ENCODE data around the gene TRIM54. TPM values are rescaled to one million over a fixed set of nuclear protein-coding genes. Genes with fewer than 3 reads are reported as not detected.
"Not testable (repeated sequence)": the region's sequence is repeated elsewhere in the genome, so short reads cannot be mapped to it uniquely, and the experiment has no call there.

The TRIM54 gene
- total RNA-seq, 1 experiment from 2014 or later = 2.1 TPM

- Histone ChIP-seq H3K36me3 (no peaks in the 10 kb centered on the region), H3K27me3 (no peaks in the 10 kb centered on the region), H3K9me3 (no peaks in the 10 kb centered on the region), H3K4me3 (no peak overlapping the region)
- no peak for DNase-seq
Observed at GRCh38 chr2:27250652-27251379, 31.4 kb upstream of the TRIM54 start.

GRCh38 chr2:27251766-27252165, 30.5 kb upstream of the TRIM54 start:
- Histone ChIP-seq H3K27me3 (no peaks in the 10 kb centered on the region), H3K36me3 (no peaks in the 10 kb centered on the region), H3K4me3 (no peak overlapping the region), H3K9me3 (no peaks in the 10 kb centered on the region)
- no peak for DNase-seq

- DNase-seq = no peak
- no peaks in the 10 kb centered on the region for H3K27me3 ChIP-seq
- no peaks in the 10 kb centered on the region for H3K36me3 ChIP-seq
- no peaks in the 10 kb centered on the region for H3K9me3 ChIP-seq
- H3K4me3 ChIP-seq = no peak overlapping the region
Observed at GRCh38 chr2:27255187-27255586, 27.0 kb upstream of the TRIM54 start.

DNA sequence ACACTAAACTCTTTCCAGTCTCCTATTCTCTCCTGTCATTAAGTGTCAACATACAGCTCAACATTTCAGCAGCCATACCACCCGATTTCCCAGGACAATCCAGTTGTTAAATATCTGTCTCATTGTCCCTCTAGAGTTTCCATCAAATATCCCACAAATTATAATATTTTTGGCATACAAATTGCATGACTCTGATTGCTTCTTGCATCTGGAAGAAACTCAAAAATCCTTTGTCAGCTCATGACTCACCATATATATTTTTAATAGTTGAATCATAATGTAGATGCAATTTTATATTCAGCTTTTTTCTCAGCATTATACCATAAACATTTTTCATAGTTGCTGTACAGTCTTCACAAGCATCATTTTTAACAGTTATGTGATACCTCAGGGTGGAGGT, 26.6 kb upstream of the TRIM54 start:
- H3K4me3 ChIP-seq = no peak overlapping the region
- no peaks in the 10 kb centered on the region for H3K36me3 ChIP-seq
- H3K9me3 ChIP-seq = no peaks in the 10 kb centered on the region
- no peaks in the 10 kb centered on the region for H3K27me3 ChIP-seq
- no peak for DNase-seq

- Histone ChIP-seq H3K4me3 (no peak overlapping the region), H3K36me3 (no peaks in the 10 kb centered on the region), H3K27me3 (peaks cover 10% of the 10 kb centered on the region), H3K9me3 (no peaks in the 10 kb centered on the region)
- DNase-seq = no peak
Observed at GRCh38 chr2:27256855-27257454, 25.3 kb upstream of the TRIM54 start.

DNA sequence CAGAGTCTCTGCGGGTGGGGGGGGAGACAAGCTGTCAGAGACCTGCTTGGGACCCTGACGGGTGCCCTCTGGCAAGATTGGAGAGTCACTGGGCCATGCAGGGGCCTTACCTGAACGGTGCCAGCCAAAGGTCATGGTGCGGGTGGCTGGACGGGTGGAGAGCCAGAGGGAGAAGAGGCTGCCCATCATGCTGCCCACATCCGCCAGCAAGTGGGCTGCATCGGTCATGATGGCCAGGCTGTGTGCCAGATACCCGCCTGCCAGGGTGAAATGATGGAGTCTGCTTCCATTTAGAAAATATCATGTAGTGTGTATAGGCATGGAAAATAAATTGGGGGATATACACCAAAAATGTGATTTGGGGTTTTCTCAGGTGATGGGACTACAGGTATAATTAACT, 24.2 kb upstream of the TRIM54 start:
- DNase-seq = no peak
- no peak overlapping the region for H3K4me3 ChIP-seq
- no peaks in the 10 kb centered on the region for H3K9me3 ChIP-seq
- H3K36me3 ChIP-seq = no peaks in the 10 kb centered on the region
- peaks cover 18% of the 10 kb centered on the region for H3K27me3 ChIP-seq

DNA sequence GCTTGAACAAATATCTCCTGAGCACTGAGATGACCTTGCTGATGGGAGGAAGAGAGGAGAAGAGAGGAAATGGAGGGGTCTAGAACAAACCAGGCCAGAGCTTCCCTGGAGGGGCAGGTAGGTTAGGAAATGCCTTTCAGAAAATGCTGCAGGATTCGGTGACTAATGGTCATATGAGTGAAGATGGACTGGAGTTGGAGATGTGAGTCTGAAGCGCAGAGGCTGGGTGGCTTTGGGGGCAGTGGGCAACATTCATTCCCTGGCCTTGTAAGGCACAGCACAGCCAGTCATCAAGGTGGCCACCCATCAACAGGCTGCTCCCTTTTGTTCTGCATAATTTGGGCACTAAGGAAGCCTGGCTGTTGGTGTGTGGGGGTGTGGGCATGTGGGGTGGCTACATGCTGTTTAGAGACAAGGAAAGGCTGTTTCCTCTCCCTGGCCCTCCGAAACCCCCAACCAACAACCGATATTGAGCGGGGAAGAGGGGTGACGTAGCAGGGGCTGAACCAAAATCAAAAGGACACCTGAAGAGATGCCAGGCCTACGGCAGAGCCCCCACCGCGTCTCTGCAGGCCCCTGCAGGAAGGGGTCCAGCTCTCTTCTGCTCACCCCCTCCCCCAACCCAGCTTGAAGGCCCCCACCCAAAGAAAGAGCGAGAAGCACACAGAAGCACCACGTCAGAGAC, 20.8 kb upstream of the TRIM54 start:
- no peak for DNase-seq
- Histone ChIP-seq H3K9me3 (no peaks in the 10 kb centered on the region), H3K4me3 (no peak overlapping the region), H3K36me3 (no peaks in the 10 kb centered on the region), H3K27me3 (peaks cover 45% of the 10 kb centered on the region)

- H3K36me3 ChIP-seq = no peaks in the 10 kb centered on the region
- H3K27me3 ChIP-seq = peaks cover 45% of the 10 kb centered on the region
- no peak overlapping the region for H3K4me3 ChIP-seq
- no peaks in the 10 kb centered on the region for H3K9me3 ChIP-seq
- no peak for DNase-seq
Observed at GRCh38 chr2:27261926-27262298, 20.3 kb upstream of the TRIM54 start.

GRCh38 chr2:27262379-27263286, 19.6 kb upstream of the TRIM54 start, which contains the start of gene SLC30A3:
SLC30A3 (minus strand) TSS chr2:27263047; CDS start chr2:27262906, 141 bp downstream.
- no peak for DNase-seq
- Histone ChIP-seq H3K27me3 (peaks cover 45% of the 10 kb centered on the region), H3K36me3 (no peaks in the 10 kb centered on the region), H3K9me3 (no peaks in the 10 kb centered on the region), H3K4me3 (peak within 1 kb of the TSS; percentile 38)

DNA sequence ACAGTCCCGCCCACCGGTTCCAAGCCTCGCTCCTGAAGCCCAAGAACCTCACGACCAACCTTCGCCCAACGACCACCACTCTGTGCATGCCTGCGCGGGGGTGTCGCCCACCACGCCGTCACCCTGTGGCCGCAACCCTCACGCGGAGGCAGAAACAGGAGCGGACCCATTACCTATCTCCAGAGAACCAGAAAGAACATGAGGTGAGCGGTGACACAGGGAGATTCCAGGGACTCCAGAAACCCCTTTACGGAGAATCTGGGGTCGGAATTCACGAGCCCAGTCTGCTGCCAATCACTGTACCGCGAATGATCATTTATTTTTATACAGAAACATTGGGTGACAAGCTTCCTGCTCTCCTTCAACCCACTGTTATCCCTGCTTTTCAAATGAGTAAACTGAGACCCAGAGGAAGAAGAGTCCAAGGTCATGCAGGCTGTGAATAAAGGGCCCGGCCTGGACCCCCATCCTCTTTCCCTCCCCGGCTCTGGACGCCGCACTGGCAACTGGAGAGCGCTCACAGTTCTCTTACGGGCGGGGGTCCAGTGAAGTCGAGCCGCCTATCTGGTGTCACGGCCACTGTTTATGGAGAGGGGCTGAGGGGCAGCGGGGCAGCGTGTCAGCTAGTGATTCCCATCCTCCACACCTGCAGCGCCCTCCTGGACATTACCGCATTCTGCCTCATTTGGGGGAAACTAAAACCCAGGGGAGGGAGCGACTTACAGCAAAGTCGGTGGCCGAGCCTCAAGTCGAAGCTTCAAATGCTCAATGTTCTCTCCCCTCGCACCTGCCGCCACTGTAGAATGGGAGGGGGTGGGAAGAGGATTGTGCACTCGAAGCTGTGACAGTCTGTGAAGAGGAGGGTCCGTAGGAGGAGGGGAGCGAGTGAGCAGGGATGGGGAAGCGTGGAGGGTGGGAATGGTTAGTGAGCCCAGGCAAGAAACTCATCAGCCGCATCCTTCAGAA, 18.7 kb upstream of the TRIM54 start:
- H3K4me3 ChIP-seq = peak overlapping the region; percentile 38; the same call in 1 of the 2 replicates
- no peak for DNase-seq
- peaks cover 45% of the 10 kb centered on the region for H3K27me3 ChIP-seq
- no peaks in the 10 kb centered on the region for H3K9me3 ChIP-seq
- H3K36me3 ChIP-seq = no peaks in the 10 kb centered on the region

GRCh38 chr2:27264253-27264752, 17.9 kb upstream of the TRIM54 start:
- no peak for DNase-seq
- H3K27me3 ChIP-seq = peaks cover 45% of the 10 kb centered on the region
- H3K9me3 ChIP-seq = no peaks in the 10 kb centered on the region
- no peaks in the 10 kb centered on the region for H3K36me3 ChIP-seq
- peak overlapping the region; percentile 17; the same call in 1 of the 2 replicates for H3K4me3 ChIP-seq

DNA sequence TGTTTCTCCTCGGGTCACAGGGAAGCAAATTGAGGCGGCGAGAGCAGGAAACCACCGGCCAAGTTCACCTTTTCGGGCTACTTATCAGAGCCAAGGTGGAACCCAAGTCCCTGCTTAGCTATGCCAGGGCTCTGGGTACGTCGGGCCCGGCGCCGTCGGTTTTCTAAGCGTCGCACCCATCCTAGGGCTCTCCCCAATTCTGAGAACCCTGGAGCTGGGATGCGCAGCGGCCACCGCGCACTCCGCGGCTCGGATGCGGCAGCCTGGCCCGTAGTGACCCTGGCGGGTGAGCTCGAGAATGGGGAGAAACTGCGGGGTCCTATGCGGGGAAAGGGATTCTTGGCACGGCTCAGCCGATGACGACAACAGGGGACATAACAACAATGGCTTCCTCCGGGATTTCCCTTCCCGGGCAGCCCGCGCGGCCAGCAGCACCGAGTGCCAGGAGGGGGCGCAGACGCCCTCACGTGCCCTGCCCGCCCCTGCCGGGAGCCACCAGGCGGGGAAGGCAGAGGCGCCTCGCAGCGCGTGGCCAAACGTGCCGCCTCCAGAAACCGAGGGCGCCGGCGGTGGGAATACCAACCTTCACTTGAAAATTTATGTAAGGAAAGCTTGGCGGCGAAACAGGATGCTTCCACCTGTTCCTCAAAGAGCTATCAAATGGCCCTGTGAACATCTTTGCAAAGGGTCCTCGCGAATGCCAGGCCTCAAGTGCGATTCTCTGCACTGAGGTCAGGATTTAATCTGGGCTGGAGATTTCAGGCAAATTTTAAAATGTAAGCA, 17.3 kb upstream of the TRIM54 start:
- Histone ChIP-seq H3K9me3 (no peaks in the 10 kb centered on the region), H3K27me3 (peaks cover 45% of the 10 kb centered on the region), H3K36me3 (no peaks in the 10 kb centered on the region), H3K4me3 (peak overlapping the region; percentile 17; the same call in 1 of the 2 replicates)
- DNase-seq = peak; percentile 58

- Histone ChIP-seq H3K9me3 (no peaks in the 10 kb centered on the region), H3K4me3 (no peak overlapping the region), H3K36me3 (no peaks in the 10 kb centered on the region), H3K27me3 (peaks cover 45% of the 10 kb centered on the region)
- no peak for DNase-seq
Observed at GRCh38 chr2:27265536-27265870, 16.7 kb upstream of the TRIM54 start.

DNA sequence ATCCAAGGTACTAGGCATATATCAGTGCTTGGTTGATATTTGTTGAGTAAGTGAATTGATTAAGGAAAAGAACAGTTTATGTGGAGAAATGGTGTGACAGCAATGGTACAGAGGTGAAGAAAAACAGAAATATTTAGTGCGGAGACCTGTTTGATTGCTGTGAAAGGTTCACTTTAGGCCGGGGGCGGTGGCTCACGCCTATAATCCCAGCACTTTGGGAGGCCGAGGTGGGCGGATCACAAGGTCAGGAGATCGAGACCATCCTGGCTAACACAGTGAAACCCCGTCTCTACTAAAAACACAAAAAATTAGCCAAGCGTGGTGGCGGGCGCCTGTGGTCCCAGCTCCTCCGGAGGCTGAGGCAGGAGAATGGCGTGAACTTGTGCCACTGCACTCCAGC, 13.9 kb upstream of the TRIM54 start:
- not testable (repeated sequence) for DNase-seq, H3K4me3 ChIP-seq, H3K9me3 ChIP-seq, H3K36me3 ChIP-seq
- H3K27me3 ChIP-seq = peaks cover 24% of the 10 kb centered on the region

DNA sequence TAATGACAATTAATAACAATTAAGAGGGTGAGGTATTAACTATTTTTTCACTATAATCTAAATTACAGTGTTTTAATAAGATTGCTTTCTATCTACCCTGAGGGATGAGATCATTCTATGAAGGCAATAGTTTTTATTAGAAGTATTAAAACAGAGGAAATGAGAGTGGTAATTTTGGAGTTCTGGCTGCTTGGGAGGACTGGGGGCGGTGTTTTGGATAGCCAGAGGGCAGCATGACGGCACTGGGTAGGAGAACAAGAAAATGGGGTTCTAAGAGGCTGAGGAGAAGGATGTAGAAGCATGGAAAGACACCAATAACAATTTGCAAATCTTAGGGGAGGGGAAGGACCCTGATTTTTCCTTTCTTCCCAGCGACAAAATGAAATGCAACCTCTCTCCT, 12.1 kb upstream of the TRIM54 start:
- Histone ChIP-seq H3K36me3 (no peaks in the 10 kb centered on the region), H3K9me3 (no peaks in the 10 kb centered on the region), H3K4me3 (no peak overlapping the region), H3K27me3 (peaks cover 6% of the 10 kb centered on the region)
- no peak for DNase-seq
